ENCODE measurements around the gene PTMS. TPM values are rescaled to one million over a fixed set of nuclear protein-coding genes. Genes with fewer than 3 reads are reported as not detected.

PTMS gene
- total and polyA plus RNA-seq, 2 of the 13 experiments (the other 11 are each of a cell fraction or from before 2014, with no cell fraction given): 40.5 to 82.4 TPM

DNA sequence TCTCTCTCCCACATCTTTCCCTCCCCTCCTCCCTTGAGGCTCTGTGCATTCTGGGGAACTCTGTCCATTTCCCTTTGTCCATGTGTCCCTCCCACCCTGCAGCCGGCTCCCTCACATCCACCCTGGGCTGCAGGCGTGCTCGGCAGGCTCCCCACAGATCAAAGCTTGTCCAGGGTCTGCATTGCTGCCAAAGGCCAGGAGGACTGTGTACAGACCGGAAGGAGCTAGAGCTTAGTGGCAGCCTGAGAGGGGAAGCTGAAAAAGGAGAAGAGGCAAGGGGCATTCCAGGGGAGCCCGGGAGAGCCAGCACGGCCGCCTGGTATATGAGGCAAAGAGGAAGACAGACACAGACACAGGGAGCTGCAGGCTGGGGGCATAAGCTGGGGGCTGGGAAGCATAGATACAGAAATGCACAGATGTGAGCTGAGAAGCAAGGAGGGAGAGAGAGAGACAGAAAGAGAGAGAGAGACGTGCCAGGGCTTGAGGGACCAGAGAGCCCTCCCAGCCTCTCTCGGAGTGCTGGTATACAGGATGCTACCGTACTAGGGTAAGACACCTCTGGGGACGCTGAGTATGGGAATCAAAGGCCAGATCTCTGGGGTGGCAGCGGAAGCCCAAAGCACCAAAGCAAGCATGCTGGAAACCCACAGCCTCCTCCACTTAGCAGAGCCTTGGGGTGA, 26.5 kb downstream of the PTMS start (continued):
- TF ChIP-seq ZEB1 (IDR thresholded peaks at IDR 0.05; ENCODE audit: insufficient replicate concordance, low read depth) (no peak), PITX1 (CRISPR knock-in tag; IDR thresholded peaks at IDR 0.05) (peak; percentile 84), ZIK1 (CRISPR knock-in tag; IDR thresholded peaks at IDR 0.05; ENCODE audit: borderline replicate concordance, low read depth) (no peak), HNRNPL (IDR thresholded peaks at IDR 0.05; ENCODE audit: low read depth, low read length) (0 out of 2 replicates have a peak, but pooled peaks have one; percentile 37), BHLHE40 (IDR thresholded peaks at IDR 0.05; ENCODE audit: low read length) (peak; percentile 83), ZNF678 (CRISPR knock-in tag; IDR thresholded peaks at IDR 0.05) (no peak), ZNF670 (CRISPR knock-in tag; IDR thresholded peaks at IDR 0.05; ENCODE audit: borderline replicate concordance) (0 out of 2 replicates have a peak, but pooled peaks have one; percentile 45), ZNF350 (CRISPR knock-in tag; IDR thresholded peaks at IDR 0.05; ENCODE audit: borderline replicate concordance, low read depth) (no peak), NONO (IDR thresholded peaks at IDR 0.05) (no peak), NONO (CRISPR knock-in tag; conservative IDR thresholded peaks at IDR 0.05) (peak; percentile 90), ZNF468 (CRISPR knock-in tag; IDR thresholded peaks at IDR 0.05) (no peak), KAT2B (IDR thresholded peaks at IDR 0.05; ENCODE audit: borderline replicate concordance, low read depth, low read length) (no peak), TP53 (CRISPR knock-in tag; conservative IDR thresholded peaks at IDR 0.05) (no peak), NFE2L1 (CRISPR knock-in tag; IDR thresholded peaks at IDR 0.05; ENCODE audit: borderline replicate concordance) (no peak), TCF7 (IDR thresholded peaks at IDR 0.05; ENCODE audit: low read depth) (peak; percentile 94), KDM5B (CRISPR knock-in tag; IDR thresholded peaks at IDR 0.05; ENCODE audit: borderline replicate concordance) (peak; percentile 59; the same call in 1 of the 2 replicates), ZNF101 (CRISPR knock-in tag; IDR thresholded peaks at IDR 0.05; ENCODE audit: borderline replicate concordance, low read depth) (no peak), ISL2 (CRISPR knock-in tag; IDR thresholded peaks at IDR 0.05) (0 out of 2 replicates have a peak, but pooled peaks have one; percentile 29), HNF4A (CRISPR knock-in tag; IDR thresholded peaks at IDR 0.05) (peak; percentile 77), ZNF816 (CRISPR knock-in tag; IDR thresholded peaks at IDR 0.05; ENCODE audit: borderline replicate concordance) (no peak), ADNP (CRISPR knock-in tag; IDR thresholded peaks at IDR 0.05) (no peak)
- TF ChIP-seq, protein P1, sequence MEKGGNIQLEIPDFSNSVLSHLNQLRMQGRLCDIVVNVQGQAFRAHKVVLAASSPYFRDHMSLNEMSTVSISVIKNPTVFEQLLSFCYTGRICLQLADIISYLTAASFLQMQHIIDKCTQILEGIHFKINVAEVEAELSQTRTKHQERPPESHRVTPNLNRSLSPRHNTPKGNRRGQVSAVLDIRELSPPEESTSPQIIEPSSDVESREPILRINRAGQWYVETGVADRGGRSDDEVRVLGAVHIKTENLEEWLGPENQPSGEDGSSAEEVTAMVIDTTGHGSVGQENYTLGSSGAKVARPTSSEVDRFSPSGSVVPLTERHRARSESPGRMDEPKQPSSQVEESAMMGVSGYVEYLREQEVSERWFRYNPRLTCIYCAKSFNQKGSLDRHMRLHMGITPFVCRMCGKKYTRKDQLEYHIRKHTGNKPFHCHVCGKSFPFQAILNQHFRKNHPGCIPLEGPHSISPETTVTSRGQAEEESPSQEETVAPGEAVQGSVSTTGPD (CRISPR knock-in tag; IDR thresholded peaks at IDR 0.05): no peak
- TF ChIP-seq, protein P2, sequence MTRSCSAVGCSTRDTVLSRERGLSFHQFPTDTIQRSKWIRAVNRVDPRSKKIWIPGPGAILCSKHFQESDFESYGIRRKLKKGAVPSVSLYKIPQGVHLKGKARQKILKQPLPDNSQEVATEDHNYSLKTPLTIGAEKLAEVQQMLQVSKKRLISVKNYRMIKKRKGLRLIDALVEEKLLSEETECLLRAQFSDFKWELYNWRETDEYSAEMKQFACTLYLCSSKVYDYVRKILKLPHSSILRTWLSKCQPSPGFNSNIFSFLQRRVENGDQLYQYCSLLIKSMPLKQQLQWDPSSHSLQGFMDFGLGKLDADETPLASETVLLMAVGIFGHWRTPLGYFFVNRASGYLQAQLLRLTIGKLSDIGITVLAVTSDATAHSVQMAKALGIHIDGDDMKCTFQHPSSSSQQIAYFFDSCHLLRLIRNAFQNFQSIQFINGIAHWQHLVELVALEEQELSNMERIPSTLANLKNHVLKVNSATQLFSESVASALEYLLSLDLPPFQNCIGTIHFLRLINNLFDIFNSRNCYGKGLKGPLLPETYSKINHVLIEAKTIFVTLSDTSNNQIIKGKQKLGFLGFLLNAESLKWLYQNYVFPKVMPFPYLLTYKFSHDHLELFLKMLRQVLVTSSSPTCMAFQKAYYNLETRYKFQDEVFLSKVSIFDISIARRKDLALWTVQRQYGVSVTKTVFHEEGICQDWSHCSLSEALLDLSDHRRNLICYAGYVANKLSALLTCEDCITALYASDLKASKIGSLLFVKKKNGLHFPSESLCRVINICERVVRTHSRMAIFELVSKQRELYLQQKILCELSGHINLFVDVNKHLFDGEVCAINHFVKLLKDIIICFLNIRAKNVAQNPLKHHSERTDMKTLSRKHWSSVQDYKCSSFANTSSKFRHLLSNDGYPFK (CRISPR knock-in tag; IDR thresholded peaks at IDR 0.05; ENCODE audit: borderline replicate concordance): peak; percentile 69; the same call in 1 of the 2 replicates

Measured in HepG2 (cell line).